ENCODE measurements around the gene BMPR1A. TPM values are rescaled to one million over a fixed set of nuclear protein-coding genes. Genes with fewer than 3 reads are reported as not detected.
A peak's percentile ranks its signal among the peaks of the same experiment; 100 is the strongest.

BMPR1A gene
- polyA plus RNA-seq, 10 donors: 41.3 to 57.3 (median 50.0) TPM

DNA sequence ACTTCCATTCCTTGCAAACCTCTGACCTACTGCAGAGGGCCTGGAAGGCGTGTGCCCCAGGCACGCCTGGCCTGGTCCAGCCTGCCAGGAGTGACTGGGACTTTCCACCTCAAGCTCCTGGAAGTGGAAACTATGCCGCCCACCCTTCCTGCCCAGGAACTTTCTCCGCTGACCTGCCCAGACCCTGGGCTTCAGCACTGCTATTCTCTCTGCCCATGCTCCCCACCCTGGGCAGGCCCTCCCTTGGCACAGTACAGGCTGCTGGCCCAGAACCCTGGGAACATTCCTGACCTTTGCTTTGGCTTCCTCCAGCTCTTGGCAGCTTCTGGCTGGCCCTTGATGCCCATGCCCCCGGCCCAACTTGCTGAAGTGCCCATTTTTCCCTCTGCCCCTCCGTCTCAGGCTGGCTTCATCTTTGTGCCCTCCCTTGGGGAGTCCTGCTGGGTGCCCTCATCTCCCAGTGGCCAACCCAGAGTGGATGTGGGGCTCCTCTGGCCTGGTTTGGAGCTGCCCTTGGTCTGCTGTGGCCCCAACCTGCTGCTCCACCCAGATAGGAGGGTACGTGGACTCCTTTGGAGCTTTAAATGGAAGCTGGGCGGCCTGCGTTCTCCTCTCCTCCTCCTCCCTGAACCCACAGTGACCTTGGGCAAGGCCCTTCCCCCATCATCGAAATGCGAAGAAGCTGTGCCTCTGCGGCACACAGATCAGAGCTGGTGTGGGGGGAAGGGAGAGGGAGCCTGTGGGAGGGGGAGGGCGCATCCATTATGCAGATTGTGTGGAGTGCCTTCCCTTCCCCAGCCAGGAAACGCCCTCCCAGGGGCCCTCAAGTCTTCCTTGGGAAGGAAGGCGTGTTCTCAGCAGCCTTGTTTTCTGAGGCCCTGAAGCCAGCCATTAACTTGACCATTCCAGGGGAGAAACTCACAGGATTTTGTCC is 197.6 kb downstream of the BMPR1A start:
- DNase-seq: peak; percentile 63 to 88 (median 64)

DNA sequence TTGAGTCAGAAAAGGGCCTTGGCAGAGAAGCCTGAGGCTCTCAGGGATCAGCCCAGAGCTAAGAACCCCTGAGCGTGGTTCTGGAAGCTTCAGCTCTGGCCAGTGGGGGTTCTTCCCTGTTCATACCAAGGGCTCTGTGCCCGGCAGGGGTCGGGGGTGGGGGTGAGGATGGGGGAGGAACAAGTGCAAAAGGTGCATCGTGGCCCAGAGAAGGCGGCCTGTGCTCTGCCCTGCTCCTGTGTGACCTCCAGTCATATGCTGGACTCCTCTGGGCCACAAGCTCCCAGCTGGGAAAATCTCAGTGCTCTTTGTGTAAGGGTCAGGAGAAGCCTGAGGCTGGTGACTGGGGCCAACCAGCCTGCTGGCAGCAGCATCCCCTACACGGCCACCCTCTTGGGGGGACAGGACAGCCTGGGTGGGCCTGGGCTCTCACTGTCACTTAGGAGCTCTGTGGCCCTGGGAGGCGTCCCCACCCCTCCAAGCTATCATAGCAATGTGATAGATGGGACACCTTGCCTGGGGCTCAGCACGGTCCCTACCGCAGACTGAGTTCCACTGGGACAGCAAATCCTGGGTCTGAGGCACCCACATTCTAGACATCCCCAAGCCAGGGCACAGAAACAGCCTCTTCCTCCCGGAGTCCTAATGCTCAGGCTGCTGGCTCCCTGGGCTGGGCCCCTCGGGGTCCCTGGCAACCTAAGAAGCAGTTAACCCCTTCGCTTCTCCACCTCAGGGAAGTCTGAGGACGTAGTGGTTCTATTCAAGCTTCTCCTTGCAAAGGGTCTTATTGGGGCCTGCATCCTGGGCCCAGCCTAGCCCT is 198.5 kb downstream of the BMPR1A start:
- peak in 1 of 3 donors; percentile 44 for DNase-seq

DNA sequence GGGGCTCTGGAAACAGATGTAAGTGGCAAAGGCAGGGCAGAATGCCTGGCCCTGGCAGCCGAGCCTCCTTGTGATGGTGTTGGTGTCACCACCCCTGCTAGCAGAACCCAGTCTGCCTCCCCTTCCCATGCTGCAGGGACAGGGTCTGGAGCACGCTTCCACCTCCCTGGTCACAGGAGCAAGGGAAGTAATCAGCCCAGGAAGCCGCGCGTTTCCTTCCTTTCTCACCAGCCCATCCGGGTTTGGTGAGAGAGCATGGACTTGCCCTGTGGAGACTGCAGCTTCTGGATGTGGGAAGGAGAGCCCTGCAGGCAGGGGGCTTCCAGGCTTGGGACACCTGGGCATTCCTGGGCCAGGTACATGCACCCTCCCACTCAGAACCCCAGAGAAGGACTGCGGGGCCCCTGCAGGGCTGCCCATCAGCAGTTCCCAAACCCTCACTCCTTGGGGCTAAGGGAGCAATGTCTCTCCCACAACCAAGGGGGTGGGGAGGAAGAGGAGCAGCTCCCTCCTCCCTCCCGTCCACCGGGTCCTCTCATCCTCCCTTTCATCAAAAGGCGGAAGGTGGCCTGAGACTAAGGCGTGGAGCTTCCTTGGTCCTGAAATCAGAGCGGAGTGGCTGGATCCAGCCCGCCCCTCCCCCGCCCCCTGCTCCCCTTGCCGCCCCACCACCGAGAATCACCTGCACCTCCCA is 199.2 kb downstream of the BMPR1A start:
- DNase-seq: peak in 1 of 3 donors; percentile 40

DNA sequence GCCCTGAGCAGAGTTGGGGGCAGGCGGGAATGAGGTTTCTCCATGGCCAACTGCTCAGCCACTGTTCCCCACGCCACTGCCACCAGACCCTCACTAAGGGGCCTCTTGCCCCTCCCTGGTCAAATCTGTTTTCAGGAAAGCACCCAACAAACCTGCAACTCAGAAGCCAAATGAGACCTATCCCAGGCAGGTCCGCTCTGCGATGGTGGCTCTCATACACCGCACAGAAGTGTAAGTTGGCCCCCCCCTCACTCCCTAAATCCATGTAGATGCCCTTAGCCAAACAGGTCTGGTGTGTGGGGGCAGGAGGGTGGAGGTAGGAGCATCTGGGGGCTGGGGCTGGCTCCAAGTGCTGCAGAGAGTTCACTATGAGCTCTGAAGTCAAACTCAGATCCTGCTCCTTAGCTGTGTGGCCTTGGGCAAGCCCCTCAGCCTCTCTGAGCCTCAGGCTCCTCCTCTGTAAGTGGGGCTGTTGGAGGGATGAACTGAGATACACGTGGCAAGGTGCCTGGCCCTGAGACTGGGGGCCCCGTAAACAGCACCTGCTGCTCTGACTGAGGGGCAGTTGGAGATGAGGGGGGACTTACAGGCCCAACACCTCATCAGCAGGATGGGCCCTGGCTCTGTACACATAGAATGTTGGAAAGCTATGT is 199.9 kb downstream of the BMPR1A start:
- DNase-seq: no peak

DNA sequence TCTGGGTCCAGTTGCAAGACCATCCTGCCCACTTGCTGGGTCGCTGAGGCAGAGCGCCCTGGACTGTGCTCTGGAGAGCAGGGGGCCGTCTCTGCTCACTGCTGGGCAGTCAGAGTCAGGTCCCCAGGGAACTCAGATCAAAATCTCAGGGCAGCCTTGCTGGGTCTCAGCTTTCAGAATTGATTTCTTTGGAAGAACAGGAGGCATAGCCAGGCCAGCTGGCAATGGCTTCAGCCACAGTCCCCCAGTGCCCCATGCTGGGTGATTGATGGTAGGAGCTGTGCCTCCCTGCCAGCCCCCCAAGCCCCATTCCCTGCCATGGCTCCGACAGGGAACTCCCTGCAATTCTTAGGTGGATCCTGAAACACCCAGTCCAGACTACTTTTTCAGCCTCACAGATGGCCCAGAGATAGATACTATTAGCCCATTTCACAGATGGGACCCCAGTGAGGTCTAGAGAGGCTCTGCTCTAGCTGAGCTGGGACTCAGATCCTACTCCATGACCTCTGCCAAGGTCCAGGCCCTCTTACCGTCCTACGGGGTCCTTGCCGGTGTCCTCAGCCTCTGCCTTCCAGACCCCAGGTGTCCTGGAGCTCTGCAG is 200.5 kb downstream of the BMPR1A start:
- DNase-seq: no peak

DNA sequence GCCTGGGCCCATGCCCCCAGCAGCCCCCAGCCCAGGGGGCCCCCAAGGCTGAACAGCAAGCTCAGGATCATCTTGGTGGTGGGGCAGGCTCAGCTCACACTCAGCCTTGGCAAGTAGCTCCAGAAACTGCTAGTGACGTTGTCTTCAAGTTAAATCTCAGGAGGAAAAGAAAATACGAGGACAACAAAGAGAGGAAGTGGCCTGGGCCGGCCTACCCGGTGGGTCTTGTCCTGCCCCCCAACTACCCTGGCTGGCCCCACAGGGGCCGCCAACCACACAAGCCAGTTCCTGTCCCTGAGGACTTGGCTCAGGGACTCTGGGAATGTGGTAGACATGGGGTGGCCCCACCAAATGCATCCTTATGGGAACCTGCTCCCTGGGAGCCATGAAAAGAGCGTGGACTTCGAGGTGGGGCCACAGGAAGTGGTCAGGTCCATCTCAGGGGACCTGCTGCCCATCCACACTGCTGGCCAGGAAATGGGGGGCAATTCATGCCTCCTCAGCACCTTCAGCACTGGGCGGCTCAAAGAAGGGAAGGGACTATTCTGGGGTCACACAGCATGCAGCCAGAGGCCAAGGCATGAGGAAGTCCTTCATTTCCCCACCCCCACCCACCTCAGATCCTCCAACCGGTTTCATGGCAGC is 201.2 kb downstream of the BMPR1A start, which contains the start of gene MMRN2:
Gene MMRN2, minus strand, starts transcription at position 145 of the 645 bp plus-strand sequence. Its CDS starts 74 bp downstream, at position 71.
- DNase-seq: peak in 1 of 3 donors; percentile 43

DNA sequence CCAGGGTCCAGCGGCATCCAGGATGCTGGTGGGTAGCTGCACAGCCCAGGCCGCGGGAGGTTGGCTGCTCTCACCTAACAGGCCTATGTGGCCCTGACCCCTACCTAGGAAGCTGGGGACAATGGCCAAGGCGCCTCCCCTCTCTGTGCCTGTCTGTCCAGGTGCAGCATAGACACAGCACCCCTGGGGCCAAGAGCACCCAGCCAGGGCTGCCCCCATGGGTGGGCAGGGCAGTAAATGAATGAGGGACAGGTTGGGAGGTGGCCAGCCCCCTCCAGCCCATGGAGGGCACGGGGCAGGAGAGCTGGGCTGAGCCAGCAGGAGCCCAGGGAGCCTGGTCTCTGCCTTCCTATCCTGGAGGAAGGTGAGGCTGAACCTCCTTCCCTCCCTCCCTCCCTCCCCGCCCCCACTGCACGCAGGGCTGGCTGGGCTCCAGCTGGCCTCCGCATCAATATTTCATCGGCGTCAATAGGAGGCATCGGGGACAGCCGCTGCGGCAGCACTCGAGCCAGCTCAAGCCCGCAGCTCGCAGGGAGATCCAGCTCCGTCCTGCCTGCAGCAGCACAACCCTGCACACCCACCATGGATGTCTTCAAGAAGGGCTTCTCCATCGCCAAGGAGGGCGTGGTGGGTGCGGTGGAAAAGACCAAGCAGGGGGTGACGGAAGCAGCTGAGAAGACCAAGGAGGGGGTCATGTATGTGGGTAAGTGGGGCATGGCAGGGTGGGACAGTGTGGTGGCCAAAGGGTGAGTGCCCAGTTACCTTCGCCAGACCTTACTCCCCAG is 201.9 kb downstream of the BMPR1A start, which contains the start of gene SNCG:
Gene SNCG, plus strand, starts transcription at position 484 of the 785 bp plus-strand sequence. Its CDS starts 99 bp downstream, at position 583.
- DNase-seq: peak in 1 of 3 donors; percentile 79

DNA sequence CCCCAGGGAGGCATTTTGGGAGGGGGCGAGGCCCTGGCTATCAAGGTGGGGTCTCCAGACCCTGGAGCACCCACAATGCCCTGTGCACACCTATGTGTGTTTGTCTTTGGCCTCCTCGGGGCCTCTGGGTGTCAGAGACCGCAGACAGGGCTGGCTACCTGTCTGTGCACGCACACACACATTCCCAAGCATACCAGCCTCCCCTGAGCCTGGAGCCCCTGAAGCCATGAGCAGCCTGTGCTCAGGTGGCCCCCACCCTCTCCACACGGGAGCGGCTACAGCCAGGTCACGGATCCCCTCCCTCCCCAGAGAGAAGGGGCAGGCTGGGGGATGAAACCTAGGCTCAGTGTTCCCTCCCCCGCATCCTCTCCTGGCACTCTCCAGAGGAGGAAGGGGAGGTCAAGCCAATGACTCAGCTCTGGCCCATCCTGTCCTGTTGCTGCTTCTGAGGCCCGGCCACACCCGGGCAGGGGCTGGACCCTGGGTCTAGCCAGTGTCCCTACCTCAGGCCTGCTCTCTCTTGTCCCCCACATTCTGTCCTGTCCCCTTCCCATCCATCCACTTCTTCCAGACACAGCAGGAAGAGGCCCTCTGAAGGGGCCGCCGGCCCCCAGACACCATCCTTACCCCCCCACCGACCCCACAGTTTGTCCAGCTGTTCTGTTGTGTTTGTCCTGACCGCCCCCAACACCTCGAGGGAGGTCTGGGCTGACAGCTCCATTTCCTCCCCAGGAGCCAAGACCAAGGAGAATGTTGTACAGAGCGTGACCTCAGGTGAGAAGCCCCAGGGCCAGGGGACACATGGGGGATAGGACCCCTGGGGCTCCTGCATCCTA is 202.7 kb downstream of the BMPR1A start:
- DNase-seq: peak in 1 of 3 donors; percentile 74

DNA sequence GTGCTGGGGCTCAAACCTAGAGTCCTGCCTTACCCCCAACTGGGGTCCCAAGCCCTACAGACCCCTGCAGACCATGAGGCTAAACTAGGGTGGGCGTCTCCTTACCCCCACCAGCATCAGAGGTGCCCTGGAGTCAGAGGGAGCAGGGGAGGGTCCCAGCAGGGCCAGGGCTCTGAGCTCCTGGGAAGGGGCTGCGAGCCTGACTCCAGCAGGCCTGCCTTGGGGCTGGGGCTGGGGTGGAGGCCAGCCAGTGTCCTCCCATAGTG is 203.3 kb downstream of the BMPR1A start:
- DNase-seq: no peak

DNA sequence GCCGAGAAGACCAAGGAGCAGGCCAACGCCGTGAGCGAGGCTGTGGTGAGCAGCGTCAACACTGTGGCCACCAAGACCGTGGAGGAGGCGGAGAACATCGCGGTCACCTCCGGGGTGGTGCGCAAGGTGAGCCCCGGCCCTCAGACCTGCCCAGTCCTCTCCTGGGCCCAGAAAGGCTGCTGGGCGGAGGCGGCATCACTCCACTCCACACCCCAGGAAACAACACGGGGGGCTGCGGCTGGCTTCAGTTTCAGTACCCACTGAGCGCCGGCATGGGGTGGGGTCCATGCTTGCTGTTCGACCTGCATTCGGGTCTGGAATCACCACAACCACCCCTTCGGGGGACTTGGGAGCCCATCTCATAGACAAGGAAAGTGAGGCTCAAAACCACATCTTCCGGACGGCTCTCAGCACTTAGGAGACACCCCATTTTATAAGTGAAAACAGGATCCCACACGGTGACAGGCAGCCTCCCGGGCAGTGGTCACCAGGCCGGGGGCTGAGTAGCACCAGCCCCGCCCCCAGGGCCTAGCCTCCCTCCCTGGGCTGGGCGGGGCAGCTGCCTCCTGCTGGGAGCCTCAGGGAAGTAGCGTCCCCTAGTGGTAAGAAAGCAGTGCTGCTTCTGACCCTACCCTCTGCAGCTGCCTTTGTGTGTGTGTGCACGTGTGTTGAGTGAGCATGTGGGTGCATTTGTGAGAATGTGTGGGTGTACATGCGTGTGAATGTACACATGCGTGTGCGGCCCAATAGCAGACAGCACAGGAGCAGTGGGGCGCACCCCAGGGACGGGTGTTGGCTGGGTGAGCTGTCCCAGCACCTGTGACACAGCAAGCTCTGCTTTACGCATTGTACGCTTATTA is 203.8 kb downstream of the BMPR1A start:
- peak in 1 of 3 donors; percentile 74 for DNase-seq

DNA sequence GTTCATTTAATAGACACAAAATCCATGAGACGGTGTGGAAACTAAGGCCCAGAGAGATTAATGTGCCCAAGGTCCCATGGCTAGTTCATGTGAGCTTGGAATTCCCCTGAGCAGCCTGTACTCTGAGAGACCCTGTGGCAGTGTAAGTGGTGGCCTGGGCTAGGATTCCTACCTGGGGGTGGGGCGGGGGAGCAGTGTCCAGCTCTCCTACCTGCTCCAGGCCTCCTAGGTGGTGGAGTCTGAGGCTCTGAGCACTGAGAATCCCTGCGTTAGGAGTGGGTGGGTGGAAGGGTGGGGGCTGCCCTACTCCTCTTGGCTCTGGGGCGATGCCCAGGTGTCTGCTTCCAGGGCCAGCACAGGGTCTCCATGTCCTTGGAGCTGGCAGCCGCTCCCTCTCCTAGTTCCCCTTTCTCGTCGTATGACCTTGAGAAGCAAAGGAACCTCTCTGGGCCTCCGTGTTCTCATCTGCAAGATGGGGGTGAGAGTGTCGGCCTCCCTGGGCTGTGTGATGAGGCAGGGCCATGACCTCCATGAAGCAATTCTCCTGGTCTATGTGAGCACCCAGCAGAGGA is 204.5 kb downstream of the BMPR1A start:
- no peak for DNase-seq

DNA sequence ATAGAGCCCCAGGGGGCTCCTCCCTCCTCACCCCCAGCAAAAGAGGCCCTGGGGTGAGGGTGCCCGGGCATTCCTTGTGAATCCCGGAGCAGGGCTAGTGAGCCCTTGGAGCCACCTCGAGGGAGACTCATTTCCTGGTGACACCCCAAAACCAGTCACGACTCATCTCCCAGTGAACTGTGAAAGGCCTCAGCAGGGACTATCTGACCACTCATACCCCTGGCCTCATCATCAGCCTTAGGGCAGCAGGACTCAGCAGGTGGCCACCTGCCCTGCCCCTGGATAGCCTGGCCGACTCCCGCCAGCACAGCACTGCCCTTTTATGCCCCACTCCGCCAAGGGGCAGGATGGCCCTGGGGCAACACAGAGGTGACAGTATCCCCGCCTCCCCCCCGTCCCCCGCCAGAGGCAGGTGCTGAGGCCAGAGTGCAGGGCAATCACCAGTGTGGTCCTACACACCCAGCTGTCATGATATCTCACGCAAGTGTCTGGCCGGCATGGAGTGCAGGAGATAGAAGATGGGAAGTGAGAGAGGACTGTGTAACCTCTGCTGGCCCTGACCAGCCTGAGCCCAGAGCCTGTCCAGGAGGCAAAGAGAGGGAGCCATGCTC is 205.2 kb downstream of the BMPR1A start:
- no peak for DNase-seq

DNA sequence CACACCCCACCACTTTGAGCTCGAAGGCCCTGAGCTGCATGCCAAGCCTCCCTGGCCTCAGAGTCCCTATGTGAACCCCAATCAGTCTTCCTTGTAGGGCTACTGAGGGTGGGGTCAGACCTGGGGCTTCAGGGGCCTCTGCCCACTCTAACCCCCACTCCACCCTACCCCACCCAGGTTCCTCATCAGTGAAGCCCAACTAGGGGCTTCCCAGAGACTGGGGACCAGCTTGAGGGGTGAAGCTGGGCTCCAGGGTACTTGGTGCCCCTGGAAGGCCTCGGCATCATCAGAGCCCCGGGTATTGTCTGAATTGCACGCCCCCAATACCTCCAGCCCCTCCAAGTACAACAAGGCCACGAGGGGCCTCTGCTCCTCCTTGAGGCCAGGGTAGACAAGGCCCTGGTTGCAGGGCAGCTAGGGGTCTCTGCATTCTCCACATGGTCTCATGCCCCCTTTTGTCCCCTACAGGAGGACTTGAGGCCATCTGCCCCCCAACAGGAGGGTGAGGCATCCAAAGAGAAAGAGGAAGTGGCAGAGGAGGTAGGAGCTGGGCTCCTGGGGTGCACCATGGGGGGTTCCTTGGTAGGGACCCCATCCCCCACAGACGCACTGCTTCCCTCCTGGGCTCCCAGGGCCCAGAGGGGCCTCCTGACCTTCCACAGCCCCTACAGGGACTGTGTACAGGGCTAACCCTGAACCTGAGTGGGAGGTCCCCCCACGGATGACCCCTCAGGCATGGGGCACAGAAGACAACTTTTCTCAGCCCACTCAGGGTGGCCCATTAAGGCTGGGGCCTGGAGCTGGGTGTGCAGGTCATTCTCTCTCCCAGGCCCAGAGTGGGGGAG is 205.9 kb downstream of the BMPR1A start:
- no peak for DNase-seq

DNA sequence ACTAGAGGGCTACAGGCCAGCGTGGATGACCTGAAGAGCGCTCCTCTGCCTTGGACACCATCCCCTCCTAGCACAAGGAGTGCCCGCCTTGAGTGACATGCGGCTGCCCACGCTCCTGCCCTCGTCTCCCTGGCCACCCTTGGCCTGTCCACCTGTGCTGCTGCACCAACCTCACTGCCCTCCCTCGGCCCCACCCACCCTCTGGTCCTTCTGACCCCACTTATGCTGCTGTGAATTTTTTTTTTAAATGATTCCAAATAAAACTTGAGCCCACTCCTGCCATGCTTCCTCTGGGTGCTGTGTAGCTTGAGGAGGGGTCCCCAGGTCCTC is 206.5 kb downstream of the BMPR1A start:
- no peak for DNase-seq

DNA sequence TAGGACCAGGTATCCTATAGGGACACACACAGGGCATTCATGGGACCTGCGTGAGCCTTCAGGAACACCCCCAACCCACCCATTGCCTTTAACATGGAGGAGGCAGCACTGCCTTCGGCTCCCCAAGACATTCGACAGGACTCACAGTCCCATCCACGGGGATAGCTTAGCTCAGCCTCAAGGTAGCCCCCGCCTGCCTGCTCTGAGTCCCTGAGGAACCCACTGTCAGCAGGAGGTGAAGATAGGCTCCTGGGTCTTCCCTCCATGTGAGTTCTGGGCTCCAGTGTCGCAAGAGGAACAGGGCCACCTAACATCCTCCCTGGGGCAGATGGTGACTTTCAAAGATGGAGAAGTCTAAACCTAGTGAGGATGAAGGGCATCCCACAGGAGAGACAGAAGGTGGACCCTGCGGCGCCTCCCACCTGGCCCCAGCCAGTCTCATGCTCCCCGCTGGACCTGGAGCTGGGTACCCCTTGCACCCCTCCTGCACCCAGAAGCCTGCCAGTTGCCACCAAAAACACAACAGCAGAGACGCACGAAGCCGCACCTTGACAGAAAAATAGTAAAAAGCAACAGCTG is 207.0 kb downstream of the BMPR1A start:
- DNase-seq: no peak
